GM21619 (cell line): ENCODE measurements around the gene SPATA46.
"Not testable (repeated sequence)": the region's sequence is repeated elsewhere in the genome, so short reads cannot be mapped to it uniquely, and the experiment has no call there.

Experiments
- ATAC-seq: cut with Tn5 transposase; IDR thresholded peaks from one replicate; pipeline ENCODE4 v1.9.1; 2021; ENCODE audit not compliant: unreplicated experiment

Gene SPATA46, protein sequence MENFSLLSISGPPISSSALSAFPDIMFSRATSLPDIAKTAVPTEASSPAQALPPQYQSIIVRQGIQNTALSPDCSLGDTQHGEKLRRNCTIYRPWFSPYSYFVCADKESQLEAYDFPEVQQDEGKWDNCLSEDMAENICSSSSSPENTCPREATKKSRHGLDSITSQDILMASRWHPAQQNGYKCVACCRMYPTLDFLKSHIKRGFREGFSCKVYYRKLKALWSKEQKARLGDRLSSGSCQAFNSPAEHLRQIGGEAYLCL

DNA sequence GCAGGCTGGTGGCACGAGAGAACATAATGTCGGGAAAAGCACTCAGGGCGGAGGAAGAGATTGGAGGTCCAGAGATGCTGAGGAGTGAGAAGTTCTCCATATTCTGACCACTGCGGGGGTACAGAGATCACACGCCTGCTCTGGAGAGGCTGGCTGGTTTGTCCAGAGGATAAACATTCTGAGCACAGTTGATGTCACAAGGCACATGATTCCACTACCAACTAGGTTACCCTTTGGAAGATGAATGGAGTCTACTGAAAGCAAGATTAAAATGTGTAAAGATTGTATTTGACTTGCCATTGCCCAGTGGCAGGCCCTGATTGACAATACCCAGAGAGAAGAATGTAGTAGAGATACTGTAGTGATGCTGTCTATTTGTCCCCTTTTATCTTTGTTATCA is at the start of gene SPATA46:
Gene SPATA46 (minus strand): TSS at position 164 of the 400 bp plus-strand sequence. CDS start 64 bp downstream, at position 100.
- ATAC-seq, result no peak

DNA sequence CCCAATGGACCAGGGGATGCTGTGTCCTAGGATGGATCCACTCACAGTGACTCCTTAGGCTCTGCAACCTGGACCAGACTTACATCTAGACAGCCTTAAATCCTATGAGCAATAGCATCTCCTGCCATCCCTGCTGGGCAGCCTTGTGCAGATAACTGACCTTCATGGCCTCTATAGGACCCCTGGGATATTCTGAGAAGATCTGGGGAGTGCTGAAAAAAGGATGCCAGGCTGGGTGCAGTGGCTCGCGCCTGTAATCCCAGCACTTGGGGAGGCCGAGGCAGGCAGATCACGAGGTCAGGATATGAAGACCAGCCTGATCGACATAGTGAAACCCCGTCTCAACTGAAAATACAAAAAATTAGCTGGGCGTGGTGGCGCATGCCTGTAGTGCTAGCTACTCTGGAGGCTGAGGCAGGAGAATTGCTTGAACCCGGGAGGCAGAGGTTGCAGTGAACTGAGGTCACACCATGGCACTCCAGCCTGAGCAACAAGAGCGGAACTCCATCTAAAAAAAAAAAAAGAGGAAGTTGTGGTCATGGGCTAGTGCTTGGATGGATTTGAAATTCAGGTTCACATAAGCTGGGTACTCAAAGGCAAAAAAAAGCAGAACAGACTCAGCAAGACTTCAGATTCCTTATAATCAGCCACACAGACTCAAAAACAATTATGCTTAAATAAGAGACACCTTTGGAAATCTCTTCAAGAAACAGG is 46.2 kb upstream of the SPATA46 start:
- ATAC-seq, result no peak

DNA sequence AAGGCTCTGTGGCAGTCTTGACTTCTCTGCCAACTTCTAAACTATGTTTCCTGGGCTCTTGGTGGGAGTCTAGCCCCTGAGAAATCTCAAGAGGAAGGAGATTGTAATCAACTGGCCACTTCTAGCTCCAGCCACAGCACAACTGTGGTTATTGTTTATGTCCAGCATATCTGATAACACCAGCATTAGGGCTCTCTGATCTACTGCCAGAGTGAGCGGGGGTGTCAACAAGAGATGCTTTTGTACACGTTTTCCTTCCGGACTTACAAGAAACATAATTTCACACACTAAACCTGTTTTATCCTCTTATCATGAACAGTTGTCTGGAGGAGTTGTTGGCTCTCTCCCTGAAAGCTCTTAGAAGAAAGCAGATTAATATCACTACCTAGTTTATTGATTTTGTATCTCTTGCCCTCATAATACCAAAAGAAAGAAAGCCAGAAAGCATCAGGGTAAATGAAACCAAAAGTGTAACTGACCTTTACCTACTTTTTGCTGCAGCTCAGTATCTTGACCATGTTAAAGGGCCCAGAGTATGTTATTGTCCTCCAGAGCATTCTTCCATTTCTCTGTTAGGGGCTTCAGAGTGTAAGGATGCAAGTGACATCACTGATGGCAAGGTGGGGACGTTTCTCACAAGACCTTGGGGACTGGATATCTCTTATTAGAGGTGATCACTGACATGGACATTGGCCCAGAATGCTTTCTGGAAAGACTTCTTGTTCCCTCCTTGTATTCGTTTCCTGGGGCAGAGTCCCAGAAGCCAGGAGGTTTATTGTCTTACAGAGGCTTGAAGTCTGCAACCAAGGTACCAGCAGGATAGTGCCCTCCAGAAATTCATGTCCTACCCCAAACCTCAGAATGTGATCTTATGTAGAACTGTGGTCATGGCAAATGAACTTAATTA is 44.9 kb upstream of the SPATA46 start:
- no peak for ATAC-seq

DNA sequence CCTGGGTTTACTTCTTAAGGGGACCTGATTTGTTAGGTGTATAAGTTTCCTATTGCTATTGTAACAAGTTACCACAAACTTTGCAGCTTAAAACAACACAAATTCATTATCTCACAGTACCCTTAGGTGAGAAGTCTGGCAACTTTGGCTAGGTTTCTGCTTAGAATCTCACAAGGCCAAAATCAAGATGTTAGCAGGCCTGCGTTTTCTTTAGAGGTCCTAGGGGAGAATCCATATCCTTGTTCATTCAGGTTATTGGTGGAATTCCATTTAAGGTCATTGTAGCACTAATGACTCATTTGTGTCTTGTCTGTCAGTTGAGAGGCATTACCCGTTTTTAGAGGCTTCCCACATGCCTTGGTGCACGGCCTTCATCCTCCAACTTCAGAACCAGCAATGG is 43.5 kb upstream of the SPATA46 start:
- no peak for ATAC-seq

DNA sequence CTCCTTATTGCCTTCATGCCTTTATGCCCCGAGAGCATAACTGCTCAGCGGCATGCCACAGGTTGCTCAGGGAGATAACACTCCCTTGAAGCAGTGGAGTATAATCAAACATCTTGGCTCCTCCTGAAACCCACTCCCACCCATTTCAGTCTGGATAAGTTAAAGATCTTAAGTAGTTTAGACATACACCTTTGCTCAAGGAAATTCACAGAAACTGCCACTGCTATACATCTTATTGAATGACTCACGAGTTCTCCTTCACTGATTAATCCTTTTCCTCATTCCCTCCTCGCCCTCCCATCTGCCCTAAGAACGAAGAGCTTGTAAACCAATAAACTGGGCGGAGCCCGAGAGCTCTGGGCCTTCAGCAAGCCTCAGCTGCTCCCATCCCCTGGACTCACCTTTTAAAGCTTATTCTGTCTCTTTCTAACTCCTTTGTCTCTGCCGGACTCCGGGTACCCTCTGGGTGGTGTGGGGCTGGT is 42.8 kb upstream of the SPATA46 start:
- ATAC-seq, result not testable (repeated sequence)

DNA sequence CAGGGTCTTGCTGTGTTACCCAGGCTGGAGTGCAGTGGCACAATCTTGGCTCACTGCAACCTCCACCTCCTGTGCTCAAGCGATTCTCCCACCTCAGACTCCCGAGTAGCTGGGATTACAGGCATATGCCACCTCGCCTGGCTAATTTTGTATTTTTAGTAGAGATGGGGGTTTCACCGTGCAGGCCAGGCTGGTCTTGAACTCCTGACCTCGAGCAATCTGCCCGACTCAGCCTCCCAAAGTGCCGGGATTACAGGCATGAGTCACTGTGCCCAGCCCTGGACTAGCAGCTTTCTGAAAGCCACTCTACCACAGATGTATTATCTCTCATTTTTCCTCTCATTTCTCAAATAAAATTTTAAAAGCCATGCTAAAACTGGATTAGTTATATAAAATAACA is 41.9 kb upstream of the SPATA46 start:
- ATAC-seq, result not testable (repeated sequence)

DNA sequence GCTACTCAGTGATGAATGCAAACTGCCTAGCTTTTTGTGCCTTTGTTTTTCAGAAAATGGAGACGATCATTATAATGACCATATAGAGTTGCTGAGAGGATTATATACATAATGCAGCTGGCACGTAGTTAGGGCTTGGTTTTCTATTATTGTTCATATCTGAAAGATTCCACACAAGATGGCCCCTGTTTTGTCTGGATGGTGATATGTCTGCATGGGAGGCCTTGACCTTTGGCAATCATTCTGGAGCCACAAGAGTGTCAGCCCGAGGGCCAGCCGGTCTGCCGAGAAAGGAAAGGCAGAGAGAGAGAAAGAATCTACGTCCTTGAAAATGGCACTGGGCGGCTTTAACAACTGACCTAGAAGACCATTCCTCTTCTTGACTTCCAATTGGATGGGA is 41.0 kb upstream of the SPATA46 start:
- no peak for ATAC-seq

DNA sequence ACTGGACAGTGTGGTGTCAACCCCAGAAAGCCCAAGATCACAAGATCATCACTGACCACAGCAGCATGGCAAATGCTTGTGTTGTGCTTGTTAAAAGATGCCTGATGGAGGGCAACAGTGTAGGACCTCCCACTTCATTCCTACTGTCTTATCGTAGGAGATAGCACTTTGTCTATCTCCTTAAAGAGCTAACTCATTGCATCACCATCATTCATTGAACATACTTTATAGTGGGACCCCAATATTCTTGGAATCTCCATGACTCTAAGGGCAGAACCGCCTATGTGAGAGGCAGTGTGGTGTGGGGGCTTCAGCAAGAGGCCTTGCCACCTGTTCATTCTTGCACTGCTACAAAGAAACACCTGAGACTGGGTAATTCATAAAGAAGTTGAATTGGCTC is 40.3 kb upstream of the SPATA46 start:
- ATAC-seq, result no peak

DNA sequence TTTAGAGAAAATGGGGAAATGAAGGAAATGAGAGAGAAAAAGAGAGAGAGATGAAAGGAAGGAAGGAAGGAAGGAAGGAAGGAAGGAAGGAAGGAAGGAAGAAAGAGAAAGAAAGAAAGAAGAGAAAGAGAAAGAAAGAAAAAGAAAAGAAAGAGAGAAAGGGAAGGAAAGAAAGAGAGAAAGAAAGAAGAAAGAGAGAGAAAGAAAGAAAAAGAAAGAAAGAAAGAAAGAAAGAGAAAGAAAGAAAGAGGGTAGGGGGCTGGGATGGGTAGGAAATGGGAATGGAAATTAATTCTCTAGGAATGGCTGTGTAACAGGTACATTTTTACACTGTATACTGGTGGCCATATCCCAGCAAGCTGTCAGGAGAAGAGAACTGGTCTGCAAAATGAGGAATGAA is 39.6 kb upstream of the SPATA46 start:
- ATAC-seq, result no peak

DNA sequence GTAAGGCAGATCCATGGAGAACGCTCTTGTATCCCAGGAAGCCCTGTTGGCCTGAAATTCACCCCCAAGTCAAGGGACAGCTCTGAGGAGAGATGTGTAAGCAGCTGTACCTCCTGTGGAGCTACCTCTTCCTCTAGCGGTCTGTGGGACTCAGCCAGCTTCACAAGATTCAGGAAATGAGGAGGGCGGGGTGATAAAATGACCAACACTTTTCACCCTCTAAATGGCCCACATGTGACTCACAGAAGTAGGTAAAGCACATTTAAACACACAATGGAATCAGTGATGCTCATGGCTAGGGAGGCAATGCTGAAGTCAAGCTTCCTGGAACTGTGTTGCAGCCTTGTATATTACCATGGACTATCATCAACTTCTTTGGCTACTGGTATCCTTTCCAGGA is 35.3 kb upstream of the SPATA46 start, which contains the start of gene SH2D1B:
Gene SH2D1B (minus strand): TSS at position 135 of the 400 bp plus-strand sequence. CDS start 120 bp downstream, at position 15.
- ATAC-seq, result no peak

DNA sequence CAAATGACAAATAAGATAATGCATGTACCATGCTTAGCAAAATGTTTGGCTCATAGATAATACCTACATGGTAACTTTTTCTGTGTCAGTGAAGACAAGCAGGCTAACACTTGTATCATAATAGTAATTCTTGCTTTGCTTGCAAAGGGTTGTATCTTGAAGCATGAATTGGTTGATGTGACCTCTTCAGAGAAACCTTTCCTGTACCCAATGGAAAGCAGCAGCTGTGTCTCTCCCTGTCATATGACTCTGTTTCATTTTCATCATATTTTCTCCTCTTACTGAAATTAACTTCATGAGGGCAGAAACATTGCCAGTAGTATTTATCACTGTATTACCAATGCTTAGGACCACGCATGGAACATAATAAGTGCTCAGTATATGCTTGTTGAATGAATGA is 30.9 kb upstream of the SPATA46 start:
- ATAC-seq, result no peak

DNA sequence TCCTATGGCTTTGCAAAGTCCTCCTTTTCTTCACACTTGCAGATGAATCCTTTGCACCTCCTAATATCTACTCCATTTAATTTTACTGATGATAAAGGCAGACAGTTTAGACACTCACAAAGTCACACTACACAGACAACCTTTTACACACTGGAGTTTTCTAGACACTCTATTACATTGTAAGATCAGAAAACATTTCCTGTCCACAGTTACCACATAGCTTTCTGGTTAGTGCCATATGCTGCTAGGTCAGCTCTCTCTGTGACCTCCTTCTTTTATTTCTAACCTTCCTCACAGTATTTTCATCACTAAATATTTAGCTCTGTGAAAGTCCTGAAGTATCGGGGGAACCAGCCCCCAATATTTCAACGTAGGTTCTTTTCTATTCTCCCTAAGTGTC is 30.2 kb upstream of the SPATA46 start:
- ATAC-seq, result no peak

DNA sequence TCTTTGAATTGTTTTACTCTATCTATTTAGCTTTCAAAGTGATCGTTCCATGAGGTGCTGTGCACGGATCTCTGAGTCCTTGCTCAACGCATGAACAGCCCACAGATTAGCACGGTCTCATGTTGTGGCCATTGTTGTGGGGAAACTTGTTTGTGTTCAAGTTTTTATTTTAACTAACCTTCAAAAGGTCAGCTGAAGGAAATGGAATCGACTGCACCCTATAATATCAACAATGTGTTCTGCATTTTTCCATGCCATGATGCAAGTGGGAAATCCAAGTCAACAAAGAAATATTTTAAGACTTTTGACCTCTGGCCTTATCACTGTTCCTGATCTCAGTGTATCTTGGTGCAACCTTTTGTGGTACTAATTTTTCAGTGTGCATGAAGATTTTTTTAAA is 29.1 kb upstream of the SPATA46 start:
- ATAC-seq, result no peak

DNA sequence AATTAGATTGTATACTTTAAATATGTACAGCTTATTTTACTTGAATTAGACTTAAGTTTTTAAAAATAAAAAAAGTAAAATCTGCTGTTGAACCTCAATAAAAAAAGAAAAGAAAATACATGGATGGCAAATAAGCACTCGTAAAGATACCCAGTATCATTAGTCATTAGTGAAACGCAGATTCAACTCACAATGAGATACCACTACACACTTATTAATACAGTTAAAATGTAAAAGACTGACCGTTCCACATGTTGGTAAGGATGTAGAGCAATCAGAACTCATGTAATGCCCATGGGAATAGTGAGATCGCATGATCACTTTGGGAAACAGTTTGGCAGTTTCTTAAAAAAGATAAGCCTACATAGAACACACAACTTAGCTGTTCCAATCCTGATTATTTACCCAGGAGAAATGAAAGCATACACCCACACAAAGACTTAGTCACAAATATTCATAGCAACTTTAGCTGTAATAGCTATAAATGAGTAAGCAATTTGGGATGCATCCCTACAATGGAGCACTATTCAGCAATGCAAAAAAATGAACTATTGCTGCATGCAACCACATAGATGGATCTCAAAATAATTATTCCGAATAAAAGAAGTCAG is 28.0 kb upstream of the SPATA46 start:
- no peak for ATAC-seq

DNA sequence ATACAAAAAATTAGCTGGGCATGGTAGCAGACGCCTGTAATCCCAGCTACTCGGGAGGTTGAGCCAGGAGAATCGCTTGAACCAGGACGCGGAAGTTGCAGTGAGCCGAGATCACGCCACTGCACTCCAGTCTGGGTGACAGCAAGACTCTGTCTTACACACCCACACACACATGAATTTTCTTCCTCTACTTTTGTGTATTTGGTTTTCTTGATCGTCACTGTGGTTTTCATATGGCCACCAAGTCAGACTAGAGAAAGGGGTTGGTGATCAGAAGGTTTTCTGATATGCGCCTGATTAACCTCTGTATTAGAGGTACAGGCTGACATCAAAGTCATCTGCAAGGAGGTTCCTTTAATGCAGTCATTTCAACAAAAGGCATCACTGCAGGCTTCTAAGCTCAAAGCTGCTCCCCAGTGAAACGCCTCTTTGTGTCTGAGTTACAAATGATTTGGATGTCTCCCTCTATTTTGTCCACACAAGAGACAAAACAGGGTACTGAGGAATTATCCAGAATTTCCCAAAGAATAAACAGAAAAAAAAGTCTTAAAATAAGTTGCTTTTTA is 24.2 kb upstream of the SPATA46 start:
- ATAC-seq, result no peak

DNA sequence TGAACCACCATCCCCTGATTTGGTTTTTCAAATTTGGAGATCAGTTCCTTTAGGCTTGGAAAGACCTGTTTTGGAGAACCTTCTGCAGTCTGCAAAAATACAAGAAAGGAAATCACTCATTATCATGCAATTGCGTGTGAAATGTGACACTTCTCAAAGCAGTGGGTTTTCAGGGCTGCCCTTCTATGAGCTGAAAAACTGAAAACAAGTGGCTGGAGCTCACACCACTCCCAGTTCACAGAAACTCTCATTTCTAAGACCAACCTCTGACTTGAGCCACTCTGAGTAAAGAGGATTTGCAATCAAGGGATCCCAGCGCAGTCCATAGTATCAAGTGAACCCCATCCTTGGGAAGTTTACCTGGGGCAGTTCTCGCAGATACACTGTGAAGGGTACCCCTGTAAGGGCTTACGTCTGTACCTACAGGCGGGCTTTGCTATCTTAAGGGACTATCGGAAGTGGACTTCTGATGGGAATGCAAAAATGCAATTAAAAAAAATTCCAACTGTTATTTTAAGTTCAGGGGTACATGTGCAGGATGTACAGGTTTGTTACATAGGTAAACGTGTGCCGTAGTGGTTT is 22.4 kb upstream of the SPATA46 start:
- no peak for ATAC-seq

DNA sequence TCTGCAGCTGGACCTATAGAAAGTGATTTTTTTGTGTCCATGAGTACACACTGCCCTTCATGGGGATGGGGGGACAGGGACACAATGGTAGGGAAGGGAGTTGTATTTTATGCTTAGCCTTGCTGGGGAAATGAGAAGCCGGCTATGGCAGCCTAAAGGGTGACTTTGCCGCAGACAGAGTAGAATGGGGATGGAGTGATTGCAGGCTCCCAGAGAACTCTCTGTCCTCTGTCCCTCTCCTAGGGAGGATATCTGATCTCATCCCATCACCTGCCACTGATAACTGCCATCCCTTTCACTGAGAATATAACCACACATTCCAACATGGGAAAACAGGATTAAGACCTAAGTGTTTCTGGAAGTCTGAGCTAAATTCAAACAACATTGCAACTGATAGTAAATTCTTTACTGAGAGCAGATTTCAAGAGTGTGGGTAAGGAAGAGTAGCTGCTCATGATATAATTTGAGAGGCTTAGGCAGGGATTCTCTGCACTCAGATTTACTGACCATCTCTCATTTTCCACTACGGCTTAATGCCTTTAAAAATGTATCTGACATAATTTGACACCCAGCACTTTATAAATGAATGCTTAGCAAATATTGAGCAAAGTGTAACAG is 21.4 kb upstream of the SPATA46 start:
- ATAC-seq, result no peak

DNA sequence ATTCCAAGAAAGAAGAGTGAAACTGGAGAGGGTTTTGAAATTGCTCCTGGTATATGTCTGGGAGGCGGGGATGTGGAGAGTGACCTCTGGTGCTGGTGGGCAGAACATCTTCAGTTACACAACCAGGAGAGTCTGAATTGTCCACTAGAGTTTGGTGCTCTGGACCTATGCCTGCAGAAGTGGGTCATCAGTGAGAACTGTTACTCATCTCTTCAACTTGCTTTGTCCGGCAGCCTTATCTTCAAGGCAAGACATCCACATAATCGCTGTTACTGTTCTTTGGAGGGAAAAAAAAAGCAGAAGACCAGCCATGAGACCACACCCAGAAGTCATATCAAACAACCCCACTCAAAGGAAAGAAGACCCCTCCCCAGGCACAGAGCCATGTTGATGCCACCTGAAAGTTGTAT is 20.4 kb upstream of the SPATA46 start:
- no peak for ATAC-seq

DNA sequence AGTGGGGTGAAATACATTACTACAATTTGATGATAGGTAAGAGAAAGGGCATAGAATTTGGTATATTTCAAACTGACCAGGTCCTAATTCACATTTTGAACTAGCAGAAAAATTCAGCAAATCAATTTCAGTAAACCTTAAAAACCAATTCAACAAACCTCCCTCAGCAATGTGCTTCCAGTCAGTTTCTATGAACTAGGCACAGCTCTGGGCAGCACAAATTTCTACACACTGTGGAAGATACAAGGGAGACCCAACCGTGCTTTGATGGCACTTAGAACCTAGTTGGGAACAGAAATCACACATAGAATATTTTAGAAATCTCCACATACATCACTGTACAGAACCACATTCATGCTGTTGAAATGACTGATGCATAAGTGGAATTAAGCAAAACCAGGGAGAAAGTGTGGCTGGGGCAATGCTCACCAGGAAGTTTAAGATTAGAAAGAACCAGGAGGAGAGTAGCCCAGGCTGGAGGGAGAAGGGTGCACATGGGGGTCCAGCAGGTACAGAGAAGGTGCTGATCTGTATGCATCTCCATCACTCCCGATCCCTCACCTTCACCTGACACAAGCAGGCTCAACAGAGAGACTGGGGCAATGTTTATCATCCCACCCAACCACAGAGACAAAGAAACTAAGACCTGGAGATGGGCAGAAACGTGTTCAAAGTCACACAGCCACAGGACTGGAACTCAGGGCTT is 19.7 kb upstream of the SPATA46 start:
- ATAC-seq, result no peak
